Nephron progenitor cell (in vitro differentiated cells): Measurements from ENCODE around the gene ALOX5AP.

Experiments used
- DNase-seq: peaks from one replicate; pipeline ENCODE4 v3.0.0; 2021
- H3K27ac Mint-ChIP-seq: 2 replicates; pipeline ENCODE4 v1.8.0; 2021; ENCODE audit warnings: mild to moderate bottlenecking, moderate library complexity, mixed read lengths
- H3K27me3 Mint-ChIP-seq: 2 replicates; pipeline ENCODE4 v1.8.0; 2021; ENCODE audit warnings: mild to moderate bottlenecking, low read depth, mixed read lengths; ENCODE audit not compliant: poor library complexity
- H3K36me3 Mint-ChIP-seq: 2 replicates; pipeline ENCODE4 v1.8.0; 2021; ENCODE audit warnings: low read depth, mixed read lengths
- H3K4me1 Mint-ChIP-seq: 2 replicates; pipeline ENCODE4 v1.8.0; 2021; ENCODE audit warnings: mixed read lengths
- H3K4me3 Mint-ChIP-seq: 2 replicates; pipeline ENCODE4 v1.8.0; 2021; ENCODE audit warnings: mild to moderate bottlenecking, moderate library complexity, mixed read lengths
- H3K9me3 Mint-ChIP-seq: 2 replicates; pipeline ENCODE4 v1.8.0; 2021; ENCODE audit warnings: mild to moderate bottlenecking, moderate library complexity, mixed read lengths
- CTCF ChIP-seq: fragments of 200-600 bp; sonication (generic); IDR thresholded peaks from 2 replicates; pipeline ENCODE4 v1.5.0; 2021; ENCODE audit warnings: antibody characterized with exemption

The ALOX5AP gene

GRCh38 chr13:30742901-30743300, 7.6 kb downstream of the ALOX5AP start:
- H3K4me1 Mint-ChIP-seq = peaks cover 66% of the 10 kb centered on the region
- H3K9me3 Mint-ChIP-seq = no peaks in the 10 kb centered on the region
- H3K4me3 Mint-ChIP-seq = no peak overlapping the region
- H3K27me3 Mint-ChIP-seq = peaks cover 14% of the 10 kb centered on the region
- no peak for DNase-seq
- no peak for TF ChIP-seq CTCF
- H3K27ac Mint-ChIP-seq = no peak overlapping the region
- H3K36me3 Mint-ChIP-seq = no peaks in the 10 kb centered on the region

DNA sequence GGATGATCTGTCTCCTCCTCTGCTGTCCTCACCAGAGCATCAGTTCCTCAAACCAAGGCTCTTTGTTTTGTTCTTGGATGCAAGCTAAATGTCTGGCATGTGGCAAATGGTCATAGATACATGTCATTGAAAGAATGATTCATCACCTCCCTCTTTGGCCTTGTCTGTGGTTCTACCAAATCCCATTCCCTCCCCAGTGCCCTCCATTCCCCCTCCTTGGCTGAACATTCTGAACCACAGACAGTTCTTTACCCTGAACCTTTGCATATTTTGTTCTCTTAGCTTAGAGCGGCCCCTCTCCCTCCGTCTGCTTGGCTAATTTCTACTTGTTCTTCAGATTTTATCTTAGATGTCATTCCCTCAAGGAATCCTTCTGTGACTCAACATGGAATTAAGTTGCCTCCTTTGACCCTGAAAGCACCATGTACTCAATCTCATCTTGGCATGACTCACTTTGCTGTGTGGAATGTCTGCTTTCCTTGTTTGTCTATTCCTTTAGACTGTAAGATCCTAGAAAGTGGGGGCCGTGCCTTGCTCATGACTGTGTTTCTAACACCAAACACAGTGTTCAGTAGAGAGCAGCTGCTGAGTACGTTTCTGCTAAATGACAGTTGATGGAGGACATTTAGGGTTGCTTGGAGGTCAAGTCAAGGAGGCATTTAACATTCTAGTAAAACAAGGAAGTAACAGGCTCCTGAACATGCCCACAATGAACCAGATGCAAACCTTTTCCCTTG, 8.1 kb downstream of the ALOX5AP start:
- H3K4me3 Mint-ChIP-seq = no peak overlapping the region
- H3K36me3 Mint-ChIP-seq = no peaks in the 10 kb centered on the region
- no peak for DNase-seq
- no peaks in the 10 kb centered on the region for H3K9me3 Mint-ChIP-seq
- peaks cover 14% of the 10 kb centered on the region for H3K27me3 Mint-ChIP-seq
- H3K4me1 Mint-ChIP-seq = peaks cover 60% of the 10 kb centered on the region
- peak overlapping the region; percentile 74 for H3K27ac Mint-ChIP-seq
- TF ChIP-seq CTCF = no peak

GRCh38 chr13:30744056-30744680, 8.8 kb downstream of the ALOX5AP start:
- no peak for DNase-seq
- H3K4me1 Mint-ChIP-seq = peaks cover 53% of the 10 kb centered on the region
- H3K27ac Mint-ChIP-seq = peak overlapping the region; percentile 74
- H3K9me3 Mint-ChIP-seq = no peaks in the 10 kb centered on the region
- H3K27me3 Mint-ChIP-seq = peaks cover 14% of the 10 kb centered on the region
- no peak overlapping the region for H3K4me3 Mint-ChIP-seq
- no peak for TF ChIP-seq CTCF
- H3K36me3 Mint-ChIP-seq = no peaks in the 10 kb centered on the region

DNA sequence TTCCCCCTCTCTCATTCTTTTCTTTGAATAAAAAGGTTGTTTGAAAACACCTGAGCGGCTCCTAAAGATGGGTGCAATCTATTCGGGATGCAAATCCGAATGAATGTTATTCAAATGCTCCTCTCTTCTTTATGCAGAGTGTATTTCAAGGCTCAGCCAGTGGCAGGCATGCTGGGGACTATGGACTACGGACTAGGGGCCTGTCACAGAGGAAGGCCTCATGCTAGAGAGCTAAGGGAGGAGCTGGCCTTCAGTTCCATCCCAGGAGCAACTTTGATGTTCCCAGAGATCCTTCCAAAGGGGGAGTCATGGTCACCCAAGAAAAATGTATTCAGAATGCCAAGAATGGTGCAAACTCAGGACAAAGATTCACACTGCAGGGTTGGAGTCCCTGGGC, 9.3 kb downstream of the ALOX5AP start:
- Mint-ChIP-seq H3K4me1 (peaks cover 51% of the 10 kb centered on the region), H3K9me3 (no peaks in the 10 kb centered on the region), H3K36me3 (no peaks in the 10 kb centered on the region), H3K27ac (no peak overlapping the region), H3K4me3 (no peak overlapping the region), H3K27me3 (peaks cover 14% of the 10 kb centered on the region)
- no peak for DNase-seq
- TF ChIP-seq CTCF = no peak

DNA sequence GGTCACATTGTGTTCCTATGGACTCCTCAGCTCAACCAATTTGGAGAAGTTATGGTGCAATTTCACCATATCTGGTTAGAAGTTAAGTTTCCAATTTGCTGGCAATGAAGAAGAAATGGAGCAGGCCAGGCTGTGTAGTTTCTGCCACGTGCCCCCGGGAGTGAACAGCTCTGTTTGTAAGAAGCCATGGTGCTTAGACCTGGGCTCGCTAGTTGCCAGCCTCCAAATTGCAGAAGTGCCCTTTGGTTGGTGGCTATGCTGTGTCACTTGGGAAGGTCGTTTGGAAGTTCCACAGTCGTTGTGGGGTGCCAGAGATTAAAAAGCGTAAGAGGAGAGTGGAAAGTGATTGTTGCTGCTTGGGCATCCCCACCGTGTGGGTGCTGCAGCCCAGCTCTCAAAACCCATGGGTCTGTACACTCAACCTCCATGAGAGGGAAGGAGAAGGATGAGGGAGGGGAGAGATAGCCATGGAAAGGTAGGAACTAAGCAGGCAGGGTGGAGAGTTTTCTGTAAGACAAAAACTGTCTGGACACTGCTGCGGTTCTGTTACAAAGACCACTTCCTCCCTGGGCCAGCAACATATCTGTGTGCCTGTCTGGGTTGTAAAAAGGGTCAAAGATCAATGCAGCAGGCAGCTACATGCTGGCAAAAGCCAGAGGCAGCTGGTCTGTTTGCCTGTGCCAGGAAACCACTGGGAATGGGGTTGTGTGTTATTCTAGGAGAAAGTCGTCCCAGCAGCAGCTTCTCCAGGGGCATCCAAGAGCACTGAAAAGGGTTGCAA, 10.8 kb downstream of the ALOX5AP start:
- DNase-seq = peak; percentile 33
- H3K9me3 Mint-ChIP-seq = peaks cover 3% of the 10 kb centered on the region
- H3K27ac Mint-ChIP-seq = peak overlapping the region; percentile 10
- peaks cover 14% of the 10 kb centered on the region for H3K27me3 Mint-ChIP-seq
- H3K36me3 Mint-ChIP-seq = no peaks in the 10 kb centered on the region
- TF ChIP-seq CTCF = no peak
- peaks cover 47% of the 10 kb centered on the region for H3K4me1 Mint-ChIP-seq
- peak overlapping the region; percentile 21 for H3K4me3 Mint-ChIP-seq
